ENCODE data around the gene DBX1. TPM values are rescaled to one million over a fixed set of nuclear protein-coding genes. Genes with fewer than 3 reads are reported as not detected.

Gene DBX1
- total RNA-seq, 2 donors from 2014 or later: not detected

DNA sequence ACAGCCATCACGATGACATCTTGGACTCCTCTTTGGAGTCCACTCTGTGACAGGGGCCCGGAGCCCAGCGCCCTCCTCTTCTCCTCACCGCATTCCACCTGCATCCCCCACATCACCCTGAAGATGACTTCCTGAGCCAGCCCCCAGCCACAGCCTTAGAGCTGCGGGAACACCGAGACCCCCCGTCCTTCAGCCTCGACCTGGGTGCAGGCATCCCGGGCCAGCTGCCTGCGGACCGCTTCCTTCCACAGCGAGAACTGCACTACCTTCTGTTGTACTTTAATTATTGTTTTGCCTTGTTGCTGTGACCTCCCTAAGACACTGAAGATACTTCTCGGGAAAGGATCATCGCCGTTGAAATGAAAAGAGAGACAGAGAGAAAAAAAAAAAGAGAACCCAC is 42.1 kb downstream of the DBX1 start:
- no peaks in the 10 kb centered on the region for H3K9me3 ChIP-seq (ENCODE audit: control insufficient read depth, low read length)
- peaks cover 49% of the 10 kb centered on the region for H3K36me3 Mint-ChIP-seq (ENCODE audit: low read depth)
- H3K27ac ChIP-seq (ENCODE audit: low read depth, low read length): no peak overlapping the region
- H3K4me3 ChIP-seq (ENCODE audit: low read length): no peak overlapping the region
- no peaks in the 10 kb centered on the region for H3K27me3 ChIP-seq (ENCODE audit: control insufficient read depth, insufficient read depth, low read length, poor library complexity, severe bottlenecking)
- TF ChIP-seq CTCF (conservative IDR thresholded peaks at IDR 0.05): no peak
- H3K4me1 ChIP-seq (ENCODE audit: control insufficient read depth, insufficient read depth, low read length): no peaks in the 10 kb centered on the region
- WGBS, 2 experiments (ENCODE audit: insufficient coverage in 1 of 2, insufficient read length in 1 of 2): 94 to 100% methylated on average over 5 to 15 of the region's 15 CpGs
- peaks cover 8% of the 10 kb centered on the region for H3K36me3 ChIP-seq (ENCODE audit: control insufficient read depth, insufficient read depth, low read length)
- peak overlapping the region; percentile 27 for H3K27ac Mint-ChIP-seq
- no peak overlapping the region for H3K4me3 Mint-ChIP-seq
- H3K9ac ChIP-seq (ENCODE audit: extremely low read depth, low read length, poor library complexity, severe bottlenecking): no peak overlapping the region
- no peak for DNase-seq
- H3K9me3 Mint-ChIP-seq: no peaks in the 10 kb centered on the region
- no peaks in the 10 kb centered on the region for H3K4me1 Mint-ChIP-seq
- no peaks in the 10 kb centered on the region for H3K27me3 Mint-ChIP-seq (ENCODE audit: insufficient read depth)

DNA sequence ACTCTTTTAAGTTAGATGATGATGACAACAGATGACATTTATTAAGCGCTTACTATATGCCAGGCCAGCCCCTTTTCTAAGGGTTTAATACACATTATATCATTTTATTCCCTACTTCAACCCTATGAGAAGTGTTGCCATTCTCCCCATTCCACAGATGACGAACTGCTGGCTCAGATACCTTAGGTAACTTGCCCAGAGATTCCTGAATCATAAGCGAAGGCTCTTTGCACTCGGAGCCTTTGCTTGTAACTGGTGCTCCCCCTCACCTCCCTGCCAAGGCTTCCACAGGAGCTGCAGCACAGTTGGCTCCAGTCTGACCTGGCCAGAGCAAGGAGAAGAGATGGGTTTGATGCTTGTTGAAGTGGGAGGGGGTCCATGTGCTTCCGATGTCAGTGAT is 43.0 kb downstream of the DBX1 start:
- Histone ChIP-seq H3K36me3 (ENCODE audit: control insufficient read depth, insufficient read depth, low read length) (peaks cover 8% of the 10 kb centered on the region), H3K4me1 (ENCODE audit: control insufficient read depth, insufficient read depth, low read length) (no peaks in the 10 kb centered on the region), H3K27ac (ENCODE audit: low read depth, low read length) (no peak overlapping the region), H3K4me3 (ENCODE audit: low read length) (no peak overlapping the region), H3K9me3 (ENCODE audit: control insufficient read depth, low read length) (no peaks in the 10 kb centered on the region), H3K27me3 (ENCODE audit: control insufficient read depth, insufficient read depth, low read length, poor library complexity, severe bottlenecking) (no peaks in the 10 kb centered on the region), H3K9ac (ENCODE audit: extremely low read depth, low read length, poor library complexity, severe bottlenecking) (no peak overlapping the region)
- Mint-ChIP-seq H3K4me1 (no peaks in the 10 kb centered on the region), H3K9me3 (no peaks in the 10 kb centered on the region), H3K36me3 (ENCODE audit: low read depth) (peaks cover 54% of the 10 kb centered on the region), H3K27ac (no peak overlapping the region), H3K4me3 (no peak overlapping the region), H3K27me3 (ENCODE audit: insufficient read depth) (no peaks in the 10 kb centered on the region)
- WGBS, 2 experiments (ENCODE audit: insufficient coverage in 1 of 2, insufficient read length in 1 of 2): 88% methylated on average over 1 to 5 of the region's 5 CpGs
- TF ChIP-seq CTCF (conservative IDR thresholded peaks at IDR 0.05): no peak
- no peak for DNase-seq

GRCh38 chr11:20116825-20117224 is 43.5 kb downstream of the DBX1 start:
- H3K27ac Mint-ChIP-seq: no peak overlapping the region
- no peaks in the 10 kb centered on the region for H3K9me3 ChIP-seq (ENCODE audit: control insufficient read depth, low read length)
- DNase-seq: no peak
- no peaks in the 10 kb centered on the region for H3K27me3 ChIP-seq (ENCODE audit: control insufficient read depth, insufficient read depth, low read length, poor library complexity, severe bottlenecking)
- WGBS, 2 experiments (ENCODE audit: insufficient coverage in 1 of 2, insufficient read length in 1 of 2): 0% methylated on average over 1 of the region's 1 CpG
- no peak overlapping the region for H3K27ac ChIP-seq (ENCODE audit: low read depth, low read length)
- H3K9me3 Mint-ChIP-seq: no peaks in the 10 kb centered on the region
- no peak overlapping the region for H3K9ac ChIP-seq (ENCODE audit: extremely low read depth, low read length, poor library complexity, severe bottlenecking)
- H3K4me3 Mint-ChIP-seq: no peak overlapping the region
- H3K4me3 ChIP-seq (ENCODE audit: low read length): no peak overlapping the region
- no peaks in the 10 kb centered on the region for H3K27me3 Mint-ChIP-seq (ENCODE audit: insufficient read depth)
- H3K36me3 Mint-ChIP-seq (ENCODE audit: low read depth): peaks cover 58% of the 10 kb centered on the region
- peaks cover 3% of the 10 kb centered on the region for H3K4me1 Mint-ChIP-seq
- no peak for TF ChIP-seq CTCF (conservative IDR thresholded peaks at IDR 0.05)
- H3K4me1 ChIP-seq (ENCODE audit: control insufficient read depth, insufficient read depth, low read length): no peaks in the 10 kb centered on the region
- H3K36me3 ChIP-seq (ENCODE audit: control insufficient read depth, insufficient read depth, low read length): peaks cover 8% of the 10 kb centered on the region
